ENCODE measurements around the gene STK33.

The STK33 gene

GRCh38 chr11:8384199-8384821, 209.7 kb downstream of the STK33 start:
- in situ Hi-C loops (cut with HindIII; ENCODE audit: low sequenced_read_pairs), result no loop called here
- DNase-seq (ENCODE audit: low read depth, low spot score), result no peak
- H3K4me3 ChIP-seq (ENCODE audit: low read depth, low read length), result no peak overlapping the region

GRCh38 chr11:8383627-8384026, 210.4 kb downstream of the STK33 start:
- in situ Hi-C loops (cut with HindIII; ENCODE audit: low sequenced_read_pairs), result no loop called here
- no peak for TF ChIP-seq CTCF (IDR thresholded peaks at IDR 0.05; ENCODE audit: low read depth, low read length)
- no peak overlapping the region for H3K4me3 ChIP-seq (ENCODE audit: low read depth, low read length)
- DNase-seq (ENCODE audit: low read depth, low spot score), result no peak

More at GRCh38 chr11:8384199-8384821, 209.7 kb downstream of the STK33 start:
- no peak for TF ChIP-seq CTCF (IDR thresholded peaks at IDR 0.05; ENCODE audit: low read depth, low read length)

GRCh38 chr11:8383227-8383626, 210.8 kb downstream of the STK33 start:
- DNase-seq (ENCODE audit: low read depth, low spot score), result no peak
- H3K4me3 ChIP-seq (ENCODE audit: low read depth, low read length), result no peak overlapping the region
- TF ChIP-seq CTCF (IDR thresholded peaks at IDR 0.05; ENCODE audit: low read depth, low read length), result no peak
- in situ Hi-C loops (cut with HindIII; ENCODE audit: low sequenced_read_pairs), result no loop called here

GRCh38 chr11:8382436-8383053, 211.5 kb downstream of the STK33 start:
- TF ChIP-seq CTCF (IDR thresholded peaks at IDR 0.05; ENCODE audit: low read depth, low read length), result no peak
- no peak overlapping the region for H3K4me3 ChIP-seq (ENCODE audit: low read depth, low read length)
- peak; percentile 65 for DNase-seq (ENCODE audit: low read depth, low spot score)
- in situ Hi-C loops (cut with HindIII; ENCODE audit: low sequenced_read_pairs), result no loop called here

GRCh38 chr11:8381871-8382396, 212.1 kb downstream of the STK33 start:
- no peak overlapping the region for H3K4me3 ChIP-seq (ENCODE audit: low read depth, low read length)
- no peak for DNase-seq (ENCODE audit: low read depth, low spot score)
- in situ Hi-C loops (cut with HindIII; ENCODE audit: low sequenced_read_pairs), result no loop called here
- TF ChIP-seq CTCF (IDR thresholded peaks at IDR 0.05; ENCODE audit: low read depth, low read length), result no peak

GRCh38 chr11:8381343-8381742, 212.7 kb downstream of the STK33 start:
- no peak for DNase-seq (ENCODE audit: low read depth, low spot score)
- in situ Hi-C loops (cut with HindIII; ENCODE audit: low sequenced_read_pairs), result no loop called here

More at GRCh38 chr11:8381343-8381742, 212.7 kb downstream of the STK33 start:
- no peak for TF ChIP-seq CTCF (IDR thresholded peaks at IDR 0.05; ENCODE audit: low read depth, low read length)
- no peak overlapping the region for H3K4me3 ChIP-seq (ENCODE audit: low read depth, low read length)

All from astrocyte of the spinal cord (primary cell).